ENCODE results near the gene CYS1.

- TF ChIP-seq POLR2AphosphoS5 (IDR thresholded peaks at IDR 0.05) (no peak), EP300 (IDR thresholded peaks at IDR 0.05; ENCODE audit: low read depth) (no peak)
- TF ChIP-seq, protein P1, sequence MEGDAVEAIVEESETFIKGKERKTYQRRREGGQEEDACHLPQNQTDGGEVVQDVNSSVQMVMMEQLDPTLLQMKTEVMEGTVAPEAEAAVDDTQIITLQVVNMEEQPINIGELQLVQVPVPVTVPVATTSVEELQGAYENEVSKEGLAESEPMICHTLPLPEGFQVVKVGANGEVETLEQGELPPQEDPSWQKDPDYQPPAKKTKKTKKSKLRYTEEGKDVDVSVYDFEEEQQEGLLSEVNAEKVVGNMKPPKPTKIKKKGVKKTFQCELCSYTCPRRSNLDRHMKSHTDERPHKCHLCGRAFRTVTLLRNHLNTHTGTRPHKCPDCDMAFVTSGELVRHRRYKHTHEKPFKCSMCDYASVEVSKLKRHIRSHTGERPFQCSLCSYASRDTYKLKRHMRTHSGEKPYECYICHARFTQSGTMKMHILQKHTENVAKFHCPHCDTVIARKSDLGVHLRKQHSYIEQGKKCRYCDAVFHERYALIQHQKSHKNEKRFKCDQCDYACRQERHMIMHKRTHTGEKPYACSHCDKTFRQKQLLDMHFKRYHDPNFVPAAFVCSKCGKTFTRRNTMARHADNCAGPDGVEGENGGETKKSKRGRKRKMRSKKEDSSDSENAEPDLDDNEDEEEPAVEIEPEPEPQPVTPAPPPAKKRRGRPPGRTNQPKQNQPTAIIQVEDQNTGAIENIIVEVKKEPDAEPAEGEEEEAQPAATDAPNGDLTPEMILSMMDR (IDR thresholded peaks at IDR 0.05): no peak
Observed at GRCh38 chr2:10123281-10123680, 43.1 kb upstream of the CYS1 start.
